Thoracic aorta (tissue), 2 donors: ENCODE data around the gene MRM2. TPM values are rescaled to one million over a fixed set of nuclear protein-coding genes. Genes with fewer than 3 reads are reported as not detected.
A peak's percentile ranks its signal among the peaks of the same experiment; 100 is the strongest.

ENCODE experiments used
- ATAC-seq: fragments of 150-250 bp; one replicate; pipeline ENCODE4 v1.8.0; 2017; ENCODE audit warnings: low read depth; ENCODE audit not compliant: insufficient number of reproducible peaks, low FRiP score
- DNase-seq: peaks from one replicate; pipeline ENCODE4 v3.0.0-alpha.2; 2020; ENCODE audit warnings: low spot score
- H3K27ac ChIP-seq, 2 donors: fragments of 200-600 bp; sonication (generic); 1 replicate in 1 of 2; 2 replicates in 1 of 2; pipeline ENCODE4 v1.5.1; 2016; ENCODE audit warnings: mild to moderate bottlenecking in 2 of 2, moderate library complexity in 2 of 2
- H3K27me3 ChIP-seq: fragments of 200-600 bp; sonication (generic); replicated peaks from 2 replicates; pipeline ENCODE4 v1.6.0; 2016; ENCODE audit warnings: mild to moderate bottlenecking; ENCODE audit not compliant: insufficient read depth
- H3K36me3 ChIP-seq: fragments of 200-600 bp; sonication (generic); one replicate; pipeline ENCODE4 v1.5.1; 2016
- H3K4me1 ChIP-seq, 2 donors: fragments of 200-600 bp; sonication (generic); 1 replicate in 1 of 2; 2 replicates in 1 of 2; pipeline versions ENCODE4 v1.5.1 to v1.6.0; 2016; ENCODE audit warnings: low read depth in 2 of 2, mild to moderate bottlenecking in 1 of 2; ENCODE audit not compliant: control insufficient read depth in 1 of 2
- H3K4me3 ChIP-seq: fragments of 200-600 bp; sonication (generic); 2 replicates; pipeline ENCODE4 v1.5.1; 2016; ENCODE audit warnings: mild to moderate bottlenecking
- H3K9me3 ChIP-seq: fragments of 200-600 bp; sonication (generic); 2 replicates; pipeline ENCODE4 v1.5.1; 2016
- CTCF ChIP-seq: fragments of 200-600 bp; sonication (generic); IDR thresholded peaks from one replicate; pipeline ENCODE4 v1.5.1; 2019; ENCODE audit warnings: antibody characterized with exemption
- total RNA-seq, 2 donors: library from RNA; depleted of rRNA; stranded (reverse); fragments of >200 nt; gene quantifications; one replicate each; pipeline versions ENCODE4 v1.1.0 to v1.2.3, GENCODE V29; 2016

The MRM2 gene
- 10 to 100 TPM; 12.5 to 16.6 TPM for total RNA-seq

GRCh38 chr7:2241580-2242540, at the start of gene MRM2, which contains the start of gene NUDT1:
TSS of gene MRM2 (minus strand) at chr7:2242205. CDS start at chr7:2242169, 36 bp downstream.
TSS of gene NUDT1 (plus strand) at chr7:2242226. CDS start at chr7:2244575, 2,349 bp downstream.
- ATAC-seq = no peak
- H3K27ac ChIP-seq = peak within 1 kb of the TSS; percentile 4 to 15

GRCh38 chr7:2290877-2291276, 48.9 kb upstream of the MRM2 start:
- H3K27me3 ChIP-seq = no peaks in the 10 kb centered on the region
- H3K27ac ChIP-seq = no peak overlapping the region
- DNase-seq (no peak), ATAC-seq (no peak)
- H3K4me3 ChIP-seq = no peak overlapping the region
- no peaks in the 10 kb centered on the region for H3K9me3 ChIP-seq
- H3K4me1 ChIP-seq = no peaks in the 10 kb centered on the region
- no peak for TF ChIP-seq CTCF
- no peaks in the 10 kb centered on the region for H3K36me3 ChIP-seq

More at GRCh38 chr7:2241580-2242540, at the start of gene MRM2, which contains the start of gene NUDT1:
- peak; percentile 43 for DNase-seq
- Histone ChIP-seq H3K36me3 (peaks cover 23% of the 10 kb centered on the region), H3K9me3 (no peaks in the 10 kb centered on the region), H3K27me3 (no peaks in the 10 kb centered on the region), H3K4me1 (peaks cover 12 to 23% of the 10 kb centered on the region in 2 donors), H3K4me3 (peak within 1 kb of the TSS; percentile 79)
- TF ChIP-seq CTCF = no peak

- H3K27me3 ChIP-seq = no peaks in the 10 kb centered on the region
- ATAC-seq (no peak), DNase-seq (no peak)
- H3K36me3 ChIP-seq = no peaks in the 10 kb centered on the region
- no peaks in the 10 kb centered on the region for H3K9me3 ChIP-seq
- no peak overlapping the region for H3K4me3 ChIP-seq
- no peak for TF ChIP-seq CTCF
- H3K27ac ChIP-seq = no peak overlapping the region
- no peaks in the 10 kb centered on the region for H3K4me1 ChIP-seq
Observed at GRCh38 chr7:2289621-2290020, 47.6 kb upstream of the MRM2 start.

GRCh38 chr7:2289111-2289586, 47.1 kb upstream of the MRM2 start:
- no peaks in the 10 kb centered on the region for H3K27me3 ChIP-seq
- no peaks in the 10 kb centered on the region for H3K4me1 ChIP-seq
- no peaks in the 10 kb centered on the region for H3K36me3 ChIP-seq
- no peak for TF ChIP-seq CTCF
- ATAC-seq = no peak
- no peak overlapping the region for H3K4me3 ChIP-seq
- H3K9me3 ChIP-seq = no peaks in the 10 kb centered on the region
- no peak overlapping the region for H3K27ac ChIP-seq
- no peak for DNase-seq

GRCh38 chr7:2288503-2288902, 46.5 kb upstream of the MRM2 start:
- TF ChIP-seq CTCF = no peak
- DNase-seq = no peak
- Histone ChIP-seq H3K4me1 (no peaks in the 10 kb centered on the region), H3K4me3 (no peak overlapping the region), H3K27me3 (no peaks in the 10 kb centered on the region), H3K36me3 (no peaks in the 10 kb centered on the region), H3K27ac (no peak overlapping the region), H3K9me3 (no peaks in the 10 kb centered on the region)
- ATAC-seq = no peak
